Measurements from ENCODE around the gene ZXDC.

ZXDC gene

GRCh38 chr3:126472277-126473006 is 3.2 kb downstream of the ZXDC start:
- no peak for TF ChIP-seq CTCF (IDR thresholded peaks at IDR 0.05; ENCODE audit: borderline replicate concordance, insufficient read depth, low read depth, low read length)
- no peak overlapping the region for H3K4me3 ChIP-seq (ENCODE audit: low read depth, low read length)

- no peak for TF ChIP-seq CTCF (IDR thresholded peaks at IDR 0.05; ENCODE audit: borderline replicate concordance, insufficient read depth, low read depth, low read length)
- H3K4me3 ChIP-seq (ENCODE audit: low read depth, low read length) = no peak overlapping the region
Measured at GRCh38 chr3:126469479-126469878, 6.2 kb downstream of the ZXDC start.

- no peak for TF ChIP-seq CTCF (IDR thresholded peaks at IDR 0.05; ENCODE audit: borderline replicate concordance, insufficient read depth, low read depth, low read length)
- no peak overlapping the region for H3K4me3 ChIP-seq (ENCODE audit: low read depth, low read length)
Measured at GRCh38 chr3:126468028-126468891, 7.4 kb downstream of the ZXDC start.

GRCh38 chr3:126467611-126467955 is 8.1 kb downstream of the ZXDC start:
- TF ChIP-seq CTCF (IDR thresholded peaks at IDR 0.05; ENCODE audit: borderline replicate concordance, insufficient read depth, low read depth, low read length) = no peak
- H3K4me3 ChIP-seq (ENCODE audit: low read depth, low read length) = no peak overlapping the region

GRCh38 chr3:126466886-126467610 is 8.6 kb downstream of the ZXDC start:
- no peak for TF ChIP-seq CTCF (IDR thresholded peaks at IDR 0.05; ENCODE audit: borderline replicate concordance, insufficient read depth, low read depth, low read length)
- H3K4me3 ChIP-seq (ENCODE audit: low read depth, low read length) = no peak overlapping the region

GRCh38 chr3:126465928-126466544 is 9.7 kb downstream of the ZXDC start:
- TF ChIP-seq CTCF (IDR thresholded peaks at IDR 0.05; ENCODE audit: borderline replicate concordance, insufficient read depth, low read depth, low read length) = no peak
- H3K4me3 ChIP-seq (ENCODE audit: low read depth, low read length) = no peak overlapping the region

Data from GM12875 (cell line).